ENCODE data around the gene LRRC45.

- TF ChIP-seq CTCF (IDR thresholded peaks at IDR 0.05): no peak
- no peak for TF ChIP-seq POLR2A (IDR thresholded peaks at IDR 0.05)
Measured at GRCh38 chr17:82008941-82009405, 14.1 kb upstream of the LRRC45 start.
